AG08395 (cell line): ENCODE results near the gene S100A16.
A peak's percentile ranks its signal among the peaks of the same experiment; 100 is the strongest.

Experiments used
- DNase-seq: peaks from one replicate; pipeline ENCODE4 v3.0.0; 2012; ENCODE audit warnings: mixed read lengths, low spot score

S100A16 gene

DNA sequence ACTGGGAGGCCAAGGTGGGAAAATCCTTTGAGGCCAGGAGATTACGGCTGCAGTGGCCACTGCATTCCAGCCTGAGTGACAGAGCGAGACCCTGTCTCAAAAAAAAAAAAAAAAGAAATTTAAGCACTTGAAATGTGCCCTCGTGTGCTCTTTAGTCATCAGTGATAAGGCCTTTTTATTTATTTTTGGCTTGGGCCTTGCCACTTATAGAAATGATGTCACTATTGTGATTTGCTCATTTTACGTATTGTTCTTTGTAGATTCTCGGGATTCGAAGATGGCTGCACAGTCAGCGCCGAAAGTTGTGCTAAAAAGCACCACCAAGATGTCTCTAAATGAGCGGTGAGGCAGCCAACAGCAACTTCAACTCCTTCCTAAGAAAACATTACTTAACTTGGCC is 23.4 kb upstream of the S100A16 start:
- no peak for DNase-seq

GRCh38 chr1:153635872-153636271 is 22.9 kb upstream of the S100A16 start:
- no peak for DNase-seq

- DNase-seq: peak; percentile 98
Measured at GRCh38 chr1:153633754-153634665, 21.1 kb upstream of the S100A16 start, which contains the start of gene CHTOP. TSS of gene CHTOP (plus strand) at chr1:153634066. CDS start at chr1:153636589, 2,523 bp downstream.

- DNase-seq: no peak
Measured at GRCh38 chr1:153633161-153633753, 20.3 kb upstream of the S100A16 start.

DNA sequence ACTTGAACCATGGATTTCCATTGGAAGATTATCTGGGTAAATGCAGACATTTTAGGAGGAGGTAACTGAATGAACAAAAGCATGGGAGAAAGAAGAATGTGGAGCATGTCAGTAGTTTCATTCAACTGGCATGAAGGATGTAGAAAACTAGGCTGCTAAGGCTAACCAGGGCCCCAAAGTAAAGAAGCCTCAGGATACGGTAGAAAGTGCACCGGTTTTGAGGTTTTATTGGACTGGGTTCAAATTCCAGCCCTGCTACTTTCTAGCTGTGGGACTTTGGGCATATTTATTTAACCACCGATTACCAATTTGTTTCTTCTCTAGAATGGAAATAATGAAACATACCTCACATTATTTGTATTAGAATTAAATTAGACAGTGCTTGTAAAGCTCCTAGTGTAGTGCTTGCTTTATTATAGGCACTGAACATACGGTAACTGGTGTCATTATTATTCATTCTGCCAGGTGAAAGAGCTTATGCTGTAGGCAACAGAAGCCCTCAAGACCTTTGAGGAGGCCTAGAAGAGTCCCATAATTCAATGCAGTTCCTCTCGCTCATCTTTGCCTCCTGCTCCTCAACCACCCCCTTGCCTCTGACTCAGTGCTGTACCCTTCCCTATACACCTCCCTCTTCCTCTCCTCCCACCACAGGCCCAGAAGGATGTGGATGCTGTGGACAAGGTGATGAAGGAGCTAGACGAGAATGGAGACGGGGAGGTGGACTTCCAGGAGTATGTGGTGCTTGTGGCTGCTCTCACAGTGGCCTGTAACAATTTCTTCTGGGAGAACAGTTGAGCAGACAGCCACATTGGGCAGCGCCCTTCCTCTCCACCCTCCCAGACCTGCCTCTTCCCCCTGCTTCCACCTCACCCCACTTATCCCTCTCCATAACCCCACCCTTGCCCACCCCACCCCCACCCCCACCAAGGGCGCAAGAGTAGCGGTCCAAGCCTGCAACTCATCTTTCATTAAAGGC is 18.4 kb upstream of the S100A16 start:
- DNase-seq: no peak

GRCh38 chr1:153630384-153630783 is 17.4 kb upstream of the S100A16 start:
- DNase-seq: no peak

- no peak for DNase-seq
Measured at GRCh38 chr1:153629971-153630370, 17.0 kb upstream of the S100A16 start.

DNA sequence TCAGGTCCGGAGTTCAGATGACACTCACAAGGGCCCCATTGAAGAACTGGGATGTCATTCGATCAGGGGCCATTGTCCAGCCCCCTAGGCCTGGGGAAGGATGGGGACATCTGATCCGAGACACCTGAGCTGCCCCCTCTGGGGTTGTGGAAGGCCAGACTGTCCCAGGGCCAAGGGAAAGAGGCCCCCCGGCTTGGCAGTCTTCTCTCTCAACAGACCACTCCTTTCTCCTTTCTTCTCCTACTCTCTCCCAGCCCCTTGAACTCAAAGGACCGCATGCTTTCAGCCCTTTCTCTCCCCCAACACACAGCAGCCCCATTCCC is 16.4 kb upstream of the S100A16 start:
- no peak for DNase-seq

- DNase-seq: no peak
Measured at GRCh38 chr1:153628638-153629342, 15.9 kb upstream of the S100A16 start.

DNA sequence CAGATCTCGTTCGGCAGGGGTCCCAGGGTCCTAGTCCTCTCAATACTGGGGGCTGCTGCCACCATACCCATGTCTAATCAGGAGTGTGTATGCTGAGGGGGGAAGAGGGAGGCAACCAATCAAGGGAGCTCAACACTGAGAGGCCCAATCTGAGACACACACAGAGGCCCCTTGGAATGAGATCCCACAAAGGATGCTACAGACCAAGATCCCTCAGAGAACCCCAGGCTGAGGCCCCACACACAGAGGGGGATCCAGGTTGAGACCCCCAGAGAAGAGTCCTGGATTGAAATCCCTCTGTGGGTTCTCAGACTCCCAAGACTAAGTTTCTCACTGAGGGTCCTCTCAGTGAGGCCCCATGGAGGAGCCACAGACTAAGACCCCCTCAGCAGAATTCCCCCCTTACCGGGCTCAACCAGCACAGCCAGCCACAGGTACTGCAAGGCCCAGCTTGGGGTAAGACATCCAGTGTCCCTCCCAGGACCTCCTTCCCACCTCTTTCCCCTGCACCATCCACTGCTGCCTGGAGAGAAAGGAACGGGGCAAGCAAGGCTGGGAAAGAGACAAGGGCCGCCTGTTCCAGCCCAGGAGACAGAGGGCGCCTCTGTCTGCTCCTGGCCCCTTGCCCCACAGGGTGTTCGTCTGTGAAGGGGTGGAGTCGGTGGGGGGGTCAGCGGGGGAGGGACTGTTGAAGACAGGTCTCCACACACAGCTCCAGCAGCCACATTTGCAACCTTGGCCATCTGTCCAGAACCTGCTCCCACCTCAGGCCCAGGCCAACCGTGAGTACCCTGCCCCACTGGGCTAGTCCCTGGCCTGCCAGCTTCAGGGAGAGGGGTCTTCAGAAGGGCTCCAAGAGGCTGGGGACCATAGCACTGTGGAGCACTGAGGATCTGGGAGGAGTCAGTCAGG is 15.0 kb upstream of the S100A16 start, which contains the start of gene S100A1:
Gene S100A1 (plus strand): TSS at position 720 of the 912 bp plus-strand sequence. CDS start 2,088 bp downstream, outside the sequence.
- DNase-seq: no peak

DNA sequence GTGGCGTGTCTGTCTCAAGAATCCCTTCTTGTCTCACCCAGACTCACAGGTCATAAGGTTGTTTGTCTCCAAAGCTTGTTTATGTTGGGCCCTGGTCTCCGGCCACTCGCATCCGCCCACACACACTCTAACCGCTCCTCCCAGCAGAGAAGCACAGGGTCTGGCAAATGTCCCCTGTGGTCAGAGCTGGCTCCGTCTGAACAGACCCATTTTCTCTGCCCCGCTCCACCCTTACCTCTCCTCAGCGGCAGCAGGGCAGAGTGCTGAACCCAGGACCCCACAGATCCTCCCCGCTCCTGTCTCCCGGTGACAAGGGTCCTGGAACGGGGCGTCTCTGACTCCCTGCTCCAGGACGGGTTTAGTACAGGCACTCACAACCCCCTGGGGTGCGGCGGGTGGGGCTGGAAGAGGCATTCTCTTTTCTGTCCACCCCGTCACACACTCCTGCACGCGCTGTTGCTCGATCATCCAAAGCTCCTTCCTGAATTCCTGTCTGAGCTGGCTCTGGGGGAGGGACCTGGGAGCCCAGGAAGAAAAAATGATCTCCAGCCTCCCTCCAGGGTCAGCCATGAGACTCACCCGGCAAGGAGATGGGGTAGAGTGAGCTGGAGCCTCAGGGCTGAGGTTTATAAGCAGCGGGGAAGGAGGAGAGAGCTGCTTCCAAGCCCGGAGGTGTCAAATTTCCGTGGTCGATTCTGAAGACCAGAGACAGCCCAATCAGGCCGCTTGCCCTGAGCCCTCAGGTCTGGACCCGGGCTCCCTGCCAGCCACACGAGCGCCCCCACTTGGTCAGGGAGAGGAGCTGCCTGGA is 14.2 kb upstream of the S100A16 start, which contains the start of gene S100A13:
Gene S100A13 (minus strand): TSS at position 602 of the 811 bp plus-strand sequence. CDS start 1,033 bp downstream, outside the sequence.
- DNase-seq: peak; percentile 93

DNA sequence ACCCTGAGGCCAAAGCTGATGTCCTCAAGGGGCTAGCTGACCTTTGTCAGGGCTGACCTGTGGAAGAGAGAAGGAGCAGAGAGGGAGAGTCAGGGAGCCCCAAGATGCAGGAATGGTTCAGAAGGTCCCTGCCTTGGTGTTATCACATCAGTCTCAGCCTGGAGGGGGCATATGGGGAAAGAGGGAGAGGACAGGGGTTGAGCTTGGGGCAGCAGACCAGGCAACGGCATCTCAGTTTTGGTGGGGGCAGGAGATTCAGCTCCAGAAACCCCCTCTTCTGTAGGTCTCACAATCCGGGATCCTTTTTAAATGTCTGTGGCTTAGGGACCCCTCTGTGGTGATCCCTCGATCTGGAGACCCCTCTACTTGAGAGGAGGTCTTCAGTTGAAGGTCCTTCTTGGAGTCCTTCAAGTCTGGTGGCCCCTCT is 13.6 kb upstream of the S100A16 start:
- DNase-seq: no peak

- no peak for DNase-seq
Measured at GRCh38 chr1:153624965-153625611, 12.2 kb upstream of the S100A16 start.

DNA sequence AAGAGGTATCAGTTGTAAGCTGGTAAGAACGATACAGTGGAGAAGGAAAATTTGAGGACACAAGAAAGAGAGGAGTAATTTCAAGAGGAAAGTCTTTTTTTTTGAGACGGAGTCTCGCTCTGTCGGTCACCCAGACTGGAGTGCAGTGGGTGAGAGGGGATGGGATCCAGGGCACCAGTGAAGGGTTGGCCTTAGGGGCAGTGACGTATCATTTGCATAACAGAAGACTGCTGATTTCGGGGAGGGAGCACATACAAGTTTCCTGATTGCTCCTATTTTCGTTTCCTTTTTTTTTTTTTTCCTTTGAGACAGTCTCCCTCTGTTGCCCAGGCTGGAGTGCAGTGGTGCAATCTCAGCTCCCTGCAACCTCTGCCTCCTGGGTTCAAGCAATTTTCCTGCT is 10.2 kb upstream of the S100A16 start:
- DNase-seq: no peak

GRCh38 chr1:153619171-153619570 is 6.2 kb upstream of the S100A16 start:
- no peak for DNase-seq

DNA sequence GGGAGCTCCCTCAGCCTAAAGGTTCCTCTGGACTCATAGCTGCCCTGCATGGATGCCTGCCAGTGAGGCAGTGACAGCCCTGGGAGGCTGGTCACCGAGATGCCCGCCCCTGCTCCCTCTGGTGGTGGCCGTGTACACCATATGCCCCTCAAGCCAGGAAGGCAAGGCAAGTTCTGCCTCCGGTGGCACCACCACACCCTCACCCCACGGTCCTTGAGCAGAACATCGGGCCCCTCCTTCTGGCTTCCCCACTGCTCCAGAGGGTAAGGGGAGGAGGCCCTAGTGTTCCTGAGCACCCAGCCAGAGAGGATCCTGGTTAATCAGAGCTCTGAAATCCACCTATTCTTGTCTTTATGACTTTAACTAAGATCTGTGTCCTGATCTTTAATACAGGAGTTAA is 4.7 kb upstream of the S100A16 start:
- peak; percentile 70 for DNase-seq

DNA sequence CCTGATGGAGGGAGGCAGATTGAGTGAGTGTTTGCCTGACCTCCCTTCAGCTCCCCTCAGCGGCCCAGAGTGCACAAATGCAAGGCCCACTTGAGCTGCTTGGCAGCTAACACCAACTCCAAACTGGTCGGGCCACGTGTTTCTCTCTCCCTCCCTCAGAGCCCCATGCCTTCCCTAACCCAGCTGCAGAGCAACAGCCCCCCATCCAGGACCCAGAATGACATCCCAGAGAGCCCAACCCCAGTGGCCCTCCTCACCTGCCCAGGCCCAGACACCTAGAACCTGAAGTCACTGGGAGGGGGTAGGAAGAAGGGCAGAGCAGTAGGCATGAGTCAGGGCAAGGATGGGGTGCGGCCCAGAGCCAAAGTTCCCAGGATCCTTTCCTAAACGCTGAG is 4.0 kb upstream of the S100A16 start:
- no peak for DNase-seq

GRCh38 chr1:153616144-153616916 is 3.4 kb upstream of the S100A16 start, which contains the start of gene S100A14:
TSS of gene S100A14 (minus strand) at chr1:153616325. CDS start at chr1:153615858, 467 bp downstream.
- no peak for DNase-seq
